Progenitor cell of endocrine pancreas (in vitro differentiated cells): ENCODE results near the gene SLC25A21. TPM values are rescaled to one million over a fixed set of nuclear protein-coding genes. Genes with fewer than 3 reads are reported as not detected.

Experiments
- DNase-seq: peaks from one replicate; pipeline ENCODE4 v3.0.0; 2021; ENCODE audit warnings: low spot score; ENCODE audit not compliant: unreplicated experiment
- H3K27ac Mint-ChIP-seq: 2 replicates; pipeline ENCODE4 v1.8.0; 2021; ENCODE audit warnings: mild to moderate bottlenecking, moderate library complexity, mixed read lengths
- H3K27me3 Mint-ChIP-seq: 2 replicates; pipeline ENCODE4 v1.8.0; 2021; ENCODE audit warnings: mixed read lengths
- H3K36me3 Mint-ChIP-seq: 2 replicates; pipeline ENCODE4 v1.8.0; 2022; ENCODE audit warnings: mixed read lengths; ENCODE audit not compliant: insufficient read depth
- H3K4me1 Mint-ChIP-seq: 2 replicates; pipeline ENCODE4 v1.8.0; 2021; ENCODE audit warnings: low read depth, mixed read lengths
- H3K4me3 Mint-ChIP-seq: 2 replicates; pipeline ENCODE4 v1.8.0; 2021; ENCODE audit warnings: low read depth, mild to moderate bottlenecking, moderate library complexity, mixed read lengths
- H3K9me3 Mint-ChIP-seq: 2 replicates; pipeline ENCODE4 v1.8.0; 2021; ENCODE audit warnings: low read depth, mixed read lengths
- total RNA-seq: library from RNA; stranded (reverse); gene quantifications from 2 replicates; pipeline ENCODE4 v1.2.1, GENCODE V29; 2021
- TF ChIP-seq, protein P1 (sequence below): fragments of 200-600 bp; sonication (generic); IDR thresholded peaks from one replicate; pipeline ENCODE4 v1.5.0; 2021; ENCODE audit warnings: antibody characterized with exemption, mild to moderate bottlenecking; ENCODE audit not compliant: unreplicated experiment

SLC25A21 gene
- total RNA-seq, 1 donor from 2014 or later = 2.5 TPM

DNA sequence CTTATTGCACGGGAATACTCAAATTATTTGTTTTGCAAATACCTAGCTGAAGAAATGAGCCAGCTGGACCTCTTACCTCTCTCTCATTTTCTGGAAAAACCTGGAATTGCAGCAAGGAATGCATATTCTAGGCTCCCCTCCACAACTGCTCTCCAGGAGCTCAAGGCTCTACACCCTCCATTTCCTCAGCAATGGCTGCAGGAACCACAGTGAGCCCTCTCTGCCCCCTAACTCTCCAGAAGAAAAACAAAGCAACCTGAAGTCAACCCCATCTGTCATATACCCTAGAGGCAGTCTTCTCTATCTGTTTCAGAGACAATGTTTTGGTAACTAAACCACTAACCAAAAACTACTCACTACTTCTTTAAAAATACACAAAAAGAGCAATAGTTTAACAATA, 221.6 kb downstream of the SLC25A21 start:
- no peaks in the 10 kb centered on the region for H3K4me1 Mint-ChIP-seq
- no peak overlapping the region for H3K27ac Mint-ChIP-seq
- peaks cover 26% of the 10 kb centered on the region for H3K27me3 Mint-ChIP-seq
- TF ChIP-seq, protein P1, sequence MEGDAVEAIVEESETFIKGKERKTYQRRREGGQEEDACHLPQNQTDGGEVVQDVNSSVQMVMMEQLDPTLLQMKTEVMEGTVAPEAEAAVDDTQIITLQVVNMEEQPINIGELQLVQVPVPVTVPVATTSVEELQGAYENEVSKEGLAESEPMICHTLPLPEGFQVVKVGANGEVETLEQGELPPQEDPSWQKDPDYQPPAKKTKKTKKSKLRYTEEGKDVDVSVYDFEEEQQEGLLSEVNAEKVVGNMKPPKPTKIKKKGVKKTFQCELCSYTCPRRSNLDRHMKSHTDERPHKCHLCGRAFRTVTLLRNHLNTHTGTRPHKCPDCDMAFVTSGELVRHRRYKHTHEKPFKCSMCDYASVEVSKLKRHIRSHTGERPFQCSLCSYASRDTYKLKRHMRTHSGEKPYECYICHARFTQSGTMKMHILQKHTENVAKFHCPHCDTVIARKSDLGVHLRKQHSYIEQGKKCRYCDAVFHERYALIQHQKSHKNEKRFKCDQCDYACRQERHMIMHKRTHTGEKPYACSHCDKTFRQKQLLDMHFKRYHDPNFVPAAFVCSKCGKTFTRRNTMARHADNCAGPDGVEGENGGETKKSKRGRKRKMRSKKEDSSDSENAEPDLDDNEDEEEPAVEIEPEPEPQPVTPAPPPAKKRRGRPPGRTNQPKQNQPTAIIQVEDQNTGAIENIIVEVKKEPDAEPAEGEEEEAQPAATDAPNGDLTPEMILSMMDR = no peak
- H3K36me3 Mint-ChIP-seq = no peaks in the 10 kb centered on the region
- no peak overlapping the region for H3K4me3 Mint-ChIP-seq
- no peaks in the 10 kb centered on the region for H3K9me3 Mint-ChIP-seq
- no peak for DNase-seq

GRCh38 chr14:36949371-36949770, 223.0 kb downstream of the SLC25A21 start:
- H3K4me1 Mint-ChIP-seq = no peaks in the 10 kb centered on the region

DNA sequence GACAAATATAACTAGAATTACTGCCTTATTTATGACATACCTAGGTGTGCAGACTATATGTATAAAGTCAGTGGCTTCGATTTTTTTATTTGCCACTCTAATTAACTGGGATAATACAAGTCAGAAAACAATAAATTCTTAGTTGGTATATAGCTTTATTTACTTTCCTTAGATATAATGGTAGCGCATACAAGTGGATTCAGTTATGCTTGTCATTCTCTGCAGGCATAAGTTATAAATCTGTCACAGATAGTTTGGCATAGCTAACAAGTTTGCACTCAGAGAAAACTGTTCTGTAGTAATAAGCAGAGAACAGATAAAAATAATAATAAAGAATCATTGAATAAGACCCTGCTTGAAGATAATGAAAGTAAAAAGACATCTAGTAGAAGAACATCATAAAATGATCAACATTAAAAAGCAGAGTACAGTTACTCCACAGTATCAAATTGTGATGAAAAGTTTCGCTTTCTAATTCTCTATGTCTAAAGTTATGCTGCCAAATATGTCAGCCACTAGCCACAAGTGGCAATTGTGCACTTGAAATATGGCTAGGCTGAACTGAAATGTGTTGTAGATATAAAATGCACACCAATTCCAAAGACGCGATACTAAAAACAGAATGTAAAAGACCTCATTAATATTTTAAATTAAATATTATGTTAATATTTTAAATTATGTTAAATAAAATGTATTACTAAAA, 224.1 kb downstream of the SLC25A21 start:
- H3K27ac Mint-ChIP-seq = no peak overlapping the region
- no peaks in the 10 kb centered on the region for H3K4me1 Mint-ChIP-seq
- TF ChIP-seq, protein P1 = no peak
- H3K9me3 Mint-ChIP-seq = no peaks in the 10 kb centered on the region
- no peaks in the 10 kb centered on the region for H3K36me3 Mint-ChIP-seq
- no peak for DNase-seq
- peaks cover 40% of the 10 kb centered on the region for H3K27me3 Mint-ChIP-seq
- no peak overlapping the region for H3K4me3 Mint-ChIP-seq

More at GRCh38 chr14:36949371-36949770, 223.0 kb downstream of the SLC25A21 start:
- TF ChIP-seq, protein P1 = no peak
- Mint-ChIP-seq H3K9me3 (no peaks in the 10 kb centered on the region), H3K27ac (no peak overlapping the region), H3K36me3 (no peaks in the 10 kb centered on the region), H3K27me3 (peaks cover 38% of the 10 kb centered on the region), H3K4me3 (no peak overlapping the region)
- DNase-seq = no peak

DNA sequence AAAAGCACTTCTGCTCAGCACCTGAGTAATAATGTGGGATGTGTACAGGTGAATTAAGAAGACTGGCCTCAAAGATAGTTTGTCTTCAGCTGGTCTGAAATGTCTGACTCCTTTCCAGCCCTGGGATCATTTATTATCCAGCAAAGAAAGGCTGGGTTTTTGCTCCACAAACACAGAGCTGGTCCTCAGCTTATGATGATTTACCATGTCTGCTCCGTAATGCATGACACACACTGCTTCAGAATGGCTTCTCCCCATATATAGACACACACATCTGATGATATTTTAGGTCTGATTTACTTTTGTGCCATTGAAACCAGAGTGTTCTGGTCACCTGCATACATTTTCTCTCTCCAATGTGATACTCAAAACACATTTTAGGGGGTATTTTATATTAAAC, 225.0 kb downstream of the SLC25A21 start:
- no peaks in the 10 kb centered on the region for H3K9me3 Mint-ChIP-seq
- no peak for DNase-seq
- no peaks in the 10 kb centered on the region for H3K36me3 Mint-ChIP-seq
- H3K4me3 Mint-ChIP-seq = no peak overlapping the region
- H3K4me1 Mint-ChIP-seq = no peaks in the 10 kb centered on the region
- no peak overlapping the region for H3K27ac Mint-ChIP-seq
- H3K27me3 Mint-ChIP-seq = peaks cover 48% of the 10 kb centered on the region
- TF ChIP-seq, protein P1 = no peak

- Mint-ChIP-seq H3K4me3 (no peak overlapping the region), H3K9me3 (no peaks in the 10 kb centered on the region), H3K27me3 (peaks cover 52% of the 10 kb centered on the region), H3K4me1 (no peaks in the 10 kb centered on the region), H3K27ac (no peak overlapping the region), H3K36me3 (no peaks in the 10 kb centered on the region)
- no peak for DNase-seq
- TF ChIP-seq, protein P1 = no peak
Measured at GRCh38 chr14:36946872-36947271, 225.5 kb downstream of the SLC25A21 start.
